ENCODE data around the gene DNAJC1. TPM values are rescaled to one million over a fixed set of nuclear protein-coding genes. Genes with fewer than 3 reads are reported as not detected.

The DNAJC1 gene
- total and polyA plus RNA-seq, 10 of the 15 experiments (the other 5 are each of a cell fraction or from before 2014, with no cell fraction given): 2.5 to 39.3 (median 20.4) TPM

DNA sequence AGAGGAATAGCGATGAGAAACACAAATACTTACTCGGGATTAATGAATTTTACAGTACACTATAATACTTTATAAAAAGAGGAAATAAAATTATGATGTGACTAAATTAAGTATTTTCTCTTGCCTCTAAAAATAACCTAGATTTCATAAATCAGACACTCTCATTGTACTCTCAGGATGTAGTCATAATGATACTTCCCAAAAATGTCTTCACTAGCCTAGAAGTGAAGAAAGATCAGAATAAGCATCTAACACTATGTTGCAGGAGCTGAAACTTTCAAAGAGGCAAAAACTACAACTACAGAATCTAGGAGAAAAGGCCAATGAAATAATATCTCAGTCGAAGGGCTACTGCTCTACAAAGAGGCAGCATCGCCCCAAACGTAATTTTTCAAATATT, 49.4 kb downstream of the DNAJC1 start (continued):
- TF ChIP-seq, protein P1, sequence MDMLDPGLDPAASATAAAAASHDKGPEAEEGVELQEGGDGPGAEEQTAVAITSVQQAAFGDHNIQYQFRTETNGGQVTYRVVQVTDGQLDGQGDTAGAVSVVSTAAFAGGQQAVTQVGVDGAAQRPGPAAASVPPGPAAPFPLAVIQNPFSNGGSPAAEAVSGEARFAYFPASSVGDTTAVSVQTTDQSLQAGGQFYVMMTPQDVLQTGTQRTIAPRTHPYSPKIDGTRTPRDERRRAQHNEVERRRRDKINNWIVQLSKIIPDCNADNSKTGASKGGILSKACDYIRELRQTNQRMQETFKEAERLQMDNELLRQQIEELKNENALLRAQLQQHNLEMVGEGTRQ (IDR thresholded peaks at IDR 0.05; ENCODE audit: borderline replicate concordance, low read depth, low read length): no peak
- no peak for TF ChIP-seq NR2F1 (conservative IDR thresholded peaks at IDR 0.05)
- TF ChIP-seq, protein P2, sequence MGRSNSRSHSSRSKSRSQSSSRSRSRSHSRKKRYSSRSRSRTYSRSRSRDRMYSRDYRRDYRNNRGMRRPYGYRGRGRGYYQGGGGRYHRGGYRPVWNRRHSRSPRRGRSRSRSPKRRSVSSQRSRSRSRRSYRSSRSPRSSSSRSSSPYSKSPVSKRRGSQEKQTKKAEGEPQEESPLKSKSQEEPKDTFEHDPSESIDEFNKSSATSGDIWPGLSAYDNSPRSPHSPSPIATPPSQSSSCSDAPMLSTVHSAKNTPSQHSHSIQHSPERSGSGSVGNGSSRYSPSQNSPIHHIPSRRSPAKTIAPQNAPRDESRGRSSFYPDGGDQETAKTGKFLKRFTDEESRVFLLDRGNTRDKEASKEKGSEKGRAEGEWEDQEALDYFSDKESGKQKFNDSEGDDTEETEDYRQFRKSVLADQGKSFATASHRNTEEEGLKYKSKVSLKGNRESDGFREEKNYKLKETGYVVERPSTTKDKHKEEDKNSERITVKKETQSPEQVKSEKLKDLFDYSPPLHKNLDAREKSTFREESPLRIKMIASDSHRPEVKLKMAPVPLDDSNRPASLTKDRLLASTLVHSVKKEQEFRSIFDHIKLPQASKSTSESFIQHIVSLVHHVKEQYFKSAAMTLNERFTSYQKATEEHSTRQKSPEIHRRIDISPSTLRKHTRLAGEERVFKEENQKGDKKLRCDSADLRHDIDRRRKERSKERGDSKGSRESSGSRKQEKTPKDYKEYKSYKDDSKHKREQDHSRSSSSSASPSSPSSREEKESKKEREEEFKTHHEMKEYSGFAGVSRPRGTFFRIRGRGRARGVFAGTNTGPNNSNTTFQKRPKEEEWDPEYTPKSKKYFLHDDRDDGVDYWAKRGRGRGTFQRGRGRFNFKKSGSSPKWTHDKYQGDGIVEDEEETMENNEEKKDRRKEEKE (IDR thresholded peaks at IDR 0.05): no peak
- no peak for TF ChIP-seq BHLHE40 (IDR thresholded peaks at IDR 0.05; ENCODE audit: borderline replicate concordance in 1 of 2, low read depth in 2 of 2, low read length in 1 of 2)
- TF ChIP-seq NFIC (IDR thresholded peaks at IDR 0.05; ENCODE audit: low read depth, low read length): peak; percentile 73
- TF ChIP-seq BMI1 (IDR thresholded peaks at IDR 0.05; ENCODE audit: borderline replicate concordance): no peak
- peak; percentile 44; the same call in 1 of the 2 replicates for TF ChIP-seq IRF4 (IDR thresholded peaks at IDR 0.05; ENCODE audit: low read depth, low read length)
- TF ChIP-seq ZNF384 (IDR thresholded peaks at IDR 0.05; ENCODE audit: borderline replicate concordance, low read depth, low read length): no peak
- no peak for TF ChIP-seq ZNF622 (IDR thresholded peaks at IDR 0.05)
- no peak for TF ChIP-seq FOXK2 (IDR thresholded peaks at IDR 0.05)
- TF ChIP-seq SP1 (IDR thresholded peaks at IDR 0.05; ENCODE audit: low read depth, low read length): no peak
- TF ChIP-seq RFX5 (IDR thresholded peaks at IDR 0.05; ENCODE audit: low read depth, low read length): no peak
- no peak for TF ChIP-seq EP300 (IDR thresholded peaks at IDR 0.05; ENCODE audit: borderline replicate concordance in 1 of 2, control insufficient read depth in 1 of 2, low read depth in 2 of 2, low read length in 2 of 2)
- TF ChIP-seq MYB (IDR thresholded peaks at IDR 0.05; ENCODE audit: borderline replicate concordance, low read depth, low read length): no peak
- TF ChIP-seq SUPT20H (IDR thresholded peaks at IDR 0.05; ENCODE audit: borderline replicate concordance, control insufficient read depth, low read depth, low read length): no peak
- TF ChIP-seq, protein P3, sequence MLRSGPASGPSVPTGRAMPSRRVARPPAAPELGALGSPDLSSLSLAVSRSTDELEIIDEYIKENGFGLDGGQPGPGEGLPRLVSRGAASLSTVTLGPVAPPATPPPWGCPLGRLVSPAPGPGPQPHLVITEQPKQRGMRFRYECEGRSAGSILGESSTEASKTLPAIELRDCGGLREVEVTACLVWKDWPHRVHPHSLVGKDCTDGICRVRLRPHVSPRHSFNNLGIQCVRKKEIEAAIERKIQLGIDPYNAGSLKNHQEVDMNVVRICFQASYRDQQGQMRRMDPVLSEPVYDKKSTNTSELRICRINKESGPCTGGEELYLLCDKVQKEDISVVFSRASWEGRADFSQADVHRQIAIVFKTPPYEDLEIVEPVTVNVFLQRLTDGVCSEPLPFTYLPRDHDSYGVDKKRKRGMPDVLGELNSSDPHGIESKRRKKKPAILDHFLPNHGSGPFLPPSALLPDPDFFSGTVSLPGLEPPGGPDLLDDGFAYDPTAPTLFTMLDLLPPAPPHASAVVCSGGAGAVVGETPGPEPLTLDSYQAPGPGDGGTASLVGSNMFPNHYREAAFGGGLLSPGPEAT (IDR thresholded peaks at IDR 0.05; ENCODE audit: low read depth): no peak
- TF ChIP-seq NFYA (IDR thresholded peaks at IDR 0.05; ENCODE audit: borderline replicate concordance, low read depth, low read length): no peak
- TF ChIP-seq BCL11A (IDR thresholded peaks at IDR 0.05; ENCODE audit: low read depth, low read length): no peak
- no peak for TF ChIP-seq TARDBP (IDR thresholded peaks at IDR 0.05; ENCODE audit: borderline replicate concordance)
- no peak for TF ChIP-seq MTA2 (IDR thresholded peaks at IDR 0.05; ENCODE audit: low read depth)
- no peak for TF ChIP-seq CBX5 (IDR thresholded peaks at IDR 0.05; ENCODE audit: low read depth)
- TF ChIP-seq SRF (IDR thresholded peaks at IDR 0.05; ENCODE audit: low read depth in 2 of 2, low read length in 2 of 2): no peak
- TF ChIP-seq JUNB (IDR thresholded peaks at IDR 0.05): peak; percentile 86
- no peak for TF ChIP-seq GATAD2B (conservative IDR thresholded peaks at IDR 0.05; ENCODE audit: low read depth)
- TF ChIP-seq, protein P4, sequence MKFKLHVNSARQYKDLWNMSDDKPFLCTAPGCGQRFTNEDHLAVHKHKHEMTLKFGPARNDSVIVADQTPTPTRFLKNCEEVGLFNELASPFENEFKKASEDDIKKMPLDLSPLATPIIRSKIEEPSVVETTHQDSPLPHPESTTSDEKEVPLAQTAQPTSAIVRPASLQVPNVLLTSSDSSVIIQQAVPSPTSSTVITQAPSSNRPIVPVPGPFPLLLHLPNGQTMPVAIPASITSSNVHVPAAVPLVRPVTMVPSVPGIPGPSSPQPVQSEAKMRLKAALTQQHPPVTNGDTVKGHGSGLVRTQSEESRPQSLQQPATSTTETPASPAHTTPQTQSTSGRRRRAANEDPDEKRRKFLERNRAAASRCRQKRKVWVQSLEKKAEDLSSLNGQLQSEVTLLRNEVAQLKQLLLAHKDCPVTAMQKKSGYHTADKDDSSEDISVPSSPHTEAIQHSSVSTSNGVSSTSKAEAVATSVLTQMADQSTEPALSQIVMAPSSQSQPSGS (IDR thresholded peaks at IDR 0.05; ENCODE audit: low read length): 0 out of 2 replicates have a peak, but pooled peaks have one; percentile 31
- TF ChIP-seq POLR2AphosphoS5 (IDR thresholded peaks at IDR 0.05; ENCODE audit: low read length): no peak

All from GM12878 (cell line).